CD4-positive, alpha-beta T cell treated with Interleukin-4 for 1 hour (primary cell): ENCODE data around the gene EP400.
"Not testable (repeated sequence)": the region's sequence is repeated elsewhere in the genome, so short reads cannot be mapped to it uniquely, and the experiment has no call there.

Source experiments
- DNase-seq, 2 donors: peaks; one replicate each; pipeline ENCODE4 v3.0.0-alpha.2; 2020 to 2022

The EP400 gene

DNA sequence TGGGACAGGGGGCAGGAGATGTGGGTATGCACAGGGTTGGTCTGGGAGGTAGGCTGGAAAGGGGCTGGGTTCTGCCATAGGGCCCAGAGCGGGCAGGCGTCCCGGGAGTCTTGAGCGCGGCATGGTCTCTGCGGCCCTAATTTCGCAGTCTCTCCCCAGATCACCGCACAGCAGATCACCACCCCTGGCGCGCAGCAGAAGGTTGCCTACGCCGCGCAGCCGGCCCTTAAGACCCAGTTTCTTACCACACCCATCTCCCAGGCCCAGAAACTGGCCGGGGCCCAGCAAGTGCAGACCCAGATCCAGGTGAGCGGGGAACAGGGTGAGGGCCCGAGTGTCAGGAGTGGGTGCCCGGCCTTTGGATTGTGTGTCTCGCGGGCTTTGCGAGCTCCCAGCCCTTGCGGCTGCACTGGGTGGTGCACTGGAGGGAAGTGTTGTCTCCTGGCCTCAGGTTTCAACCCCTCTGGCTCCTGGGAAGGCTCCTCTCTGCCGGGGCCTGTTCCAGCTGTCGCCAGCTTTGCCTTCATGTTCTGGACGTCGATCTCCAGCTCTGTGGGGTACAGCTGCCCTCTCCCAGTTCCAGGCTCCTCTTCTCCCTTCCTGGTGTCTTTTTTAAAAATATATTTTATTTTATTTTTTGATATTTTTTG is 119.7 kb downstream of the EP400 start:
- DNase-seq, result no peak

DNA sequence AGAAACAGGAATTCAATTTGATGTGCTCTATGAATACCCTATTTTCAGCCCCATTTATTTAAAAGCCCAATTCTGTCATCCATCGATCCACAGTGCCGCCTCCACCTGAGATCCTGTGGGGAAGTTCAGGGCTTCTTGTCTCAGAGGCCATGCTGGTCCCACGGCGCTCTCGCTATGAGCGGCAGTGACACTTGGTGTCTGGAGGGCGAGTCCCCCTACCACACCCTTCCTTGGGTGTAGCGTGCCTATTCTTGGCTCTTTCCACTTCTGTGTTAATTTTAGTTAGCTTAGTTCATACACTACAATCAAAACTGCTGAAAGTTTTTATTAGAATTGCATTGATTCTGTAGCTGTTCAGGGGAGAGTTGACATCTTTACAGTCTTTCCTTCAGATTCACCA is 120.6 kb downstream of the EP400 start:
- DNase-seq, result no peak

DNA sequence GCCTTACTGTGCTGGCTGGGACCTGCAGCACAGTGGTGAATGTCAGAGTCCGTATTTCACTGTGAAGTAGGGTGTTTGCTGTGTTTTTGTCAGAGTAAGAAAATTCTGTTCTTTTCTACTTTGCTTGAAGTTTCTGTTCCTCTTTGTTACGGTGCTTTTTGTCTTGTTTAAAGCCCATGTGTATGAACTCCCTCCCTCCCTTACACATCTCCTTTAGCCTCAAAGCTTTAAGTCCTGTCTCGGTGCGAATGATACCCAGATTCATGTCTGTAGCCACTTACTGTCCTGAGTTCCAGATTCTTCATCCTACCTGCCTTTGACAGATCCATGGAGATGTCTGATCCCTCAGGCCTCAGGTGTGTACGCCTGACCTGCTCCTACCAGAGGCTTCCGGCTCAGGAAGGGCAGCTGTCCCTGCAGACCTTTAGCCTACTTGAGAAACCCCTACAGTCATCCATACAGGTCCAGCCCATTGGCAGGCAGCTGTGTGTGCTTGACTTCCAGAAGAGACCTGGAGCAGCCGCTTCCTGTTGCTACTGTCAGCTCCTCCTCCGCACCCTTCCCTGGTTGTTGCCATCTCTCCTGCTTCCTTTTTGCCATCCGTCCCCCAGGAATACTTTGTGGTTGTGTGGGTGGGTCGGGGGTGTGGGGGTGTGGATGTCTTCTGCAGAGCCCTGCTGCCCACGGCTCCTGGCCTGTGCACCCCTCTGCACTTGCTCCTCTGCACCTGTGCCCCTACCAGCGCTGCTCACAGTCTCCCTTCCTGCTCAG is 121.5 kb downstream of the EP400 start:
- no peak for DNase-seq

DNA sequence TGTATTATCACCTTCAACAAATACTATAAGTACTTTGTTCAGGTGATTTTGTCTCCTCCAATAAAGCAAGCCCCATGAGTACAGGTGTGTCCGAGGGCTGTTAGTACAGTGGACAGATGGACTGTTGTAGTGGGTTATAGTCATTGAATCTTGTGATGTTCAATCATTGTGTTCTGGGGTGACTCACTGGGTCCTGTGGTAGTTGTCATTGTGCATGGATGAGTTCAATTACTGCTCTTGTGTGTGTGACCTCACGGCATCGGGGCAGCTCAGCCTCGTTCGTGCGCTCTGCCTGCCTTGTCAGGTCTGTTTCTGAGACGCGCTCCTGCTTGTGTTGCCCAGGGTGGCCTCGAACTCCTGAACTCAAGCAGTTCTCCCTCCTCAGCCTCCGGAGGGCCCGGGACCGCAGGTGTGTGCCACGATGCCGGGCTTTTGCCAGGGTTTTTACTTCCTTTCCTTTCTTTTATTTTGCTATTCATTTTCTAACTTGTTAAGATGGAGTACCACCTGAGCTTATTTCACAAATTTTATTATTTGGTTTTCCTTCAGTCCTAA is 122.2 kb downstream of the EP400 start:
- no peak for DNase-seq

DNA sequence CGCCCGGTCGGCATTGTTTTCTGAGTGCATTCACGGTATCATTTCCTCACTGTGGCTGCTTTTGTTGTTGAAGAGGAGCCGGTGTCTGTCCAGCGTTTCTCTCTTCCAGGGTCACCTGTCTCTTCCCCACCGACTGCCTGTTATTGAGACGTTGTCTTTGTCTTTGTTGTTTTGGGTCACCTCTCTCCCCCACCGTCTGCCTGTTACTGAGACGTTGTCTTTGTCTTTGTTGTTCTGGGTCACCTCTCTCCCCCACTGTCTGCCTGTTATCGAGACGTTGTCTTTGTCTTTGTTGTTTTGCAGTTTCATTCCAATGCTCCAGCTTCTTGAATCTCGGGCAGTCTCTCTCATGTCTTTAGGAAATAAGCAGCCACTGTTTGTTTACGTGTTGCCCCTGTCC is 124.5 kb downstream of the EP400 start:
- no peak for DNase-seq

DNA sequence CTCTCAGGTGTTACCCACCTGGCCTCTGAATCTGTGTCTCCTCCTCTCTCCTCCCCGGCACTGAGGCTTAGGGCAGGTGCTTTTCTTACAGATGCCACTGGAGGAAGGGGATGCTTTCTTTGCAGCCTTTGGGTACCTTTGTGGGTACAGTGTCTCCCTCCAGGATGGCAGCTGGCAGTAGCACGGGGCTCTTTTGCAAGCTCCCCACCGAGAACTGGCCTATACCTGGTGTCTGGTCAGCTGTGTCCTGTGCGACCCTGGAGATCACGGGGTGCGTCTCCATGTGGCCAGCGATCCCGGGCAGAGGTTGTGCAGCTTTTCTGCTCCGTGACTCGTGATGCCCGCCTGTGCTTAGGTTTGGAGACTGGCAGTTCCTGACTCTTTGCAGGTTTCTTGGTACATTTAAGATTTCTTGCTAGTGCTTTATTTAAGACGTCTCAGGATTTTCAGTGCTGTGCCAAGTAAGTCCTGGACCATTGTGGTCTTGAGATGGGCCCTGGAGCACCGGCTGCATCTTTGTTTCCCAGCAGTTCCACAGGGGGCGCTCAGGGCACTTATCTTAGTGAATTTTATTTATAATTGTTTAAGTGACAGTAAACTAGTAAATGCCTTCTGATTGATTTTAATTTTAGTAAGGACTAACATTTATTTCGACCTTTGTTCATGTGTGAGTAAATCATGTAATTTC is 125.4 kb downstream of the EP400 start:
- no peak for DNase-seq

DNA sequence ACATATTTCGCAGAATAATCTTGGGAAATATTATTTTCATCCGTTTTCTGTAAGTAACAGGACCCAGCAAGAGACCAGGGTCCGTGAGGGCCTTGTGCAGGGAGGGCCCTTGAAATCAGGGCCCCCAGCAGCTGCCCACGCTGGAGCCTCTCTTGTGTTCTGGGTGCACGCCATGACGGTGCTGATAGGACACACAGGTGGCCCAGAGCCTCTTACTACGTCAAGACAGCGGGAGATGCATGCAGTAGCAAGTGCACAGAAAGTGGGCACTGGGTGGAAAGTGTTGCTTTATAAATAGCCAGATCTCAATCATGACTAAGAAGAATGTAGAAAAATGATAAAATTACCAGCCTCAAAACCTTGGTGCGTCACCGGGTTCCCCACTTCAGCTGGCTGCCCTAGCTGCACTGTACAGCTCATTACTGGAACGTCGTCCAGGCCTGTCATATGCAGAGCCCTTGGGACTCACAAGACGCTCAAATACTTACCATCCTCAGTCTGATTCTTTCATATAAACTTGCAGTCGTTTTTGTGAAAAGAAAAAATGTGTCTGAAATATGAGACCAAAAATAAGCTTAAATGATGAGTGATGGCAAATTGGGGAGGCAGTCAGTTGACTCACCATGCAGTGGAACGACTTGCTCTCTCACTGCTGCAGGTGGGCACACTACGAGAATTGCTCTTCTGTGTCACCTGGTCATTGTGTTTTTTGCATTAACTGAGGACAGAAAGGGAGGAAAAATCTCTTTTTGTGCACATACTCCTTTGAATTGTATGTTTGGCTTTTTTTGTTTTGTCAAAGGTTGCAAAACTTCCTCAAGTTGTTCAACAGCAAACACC is 126.2 kb downstream of the EP400 start:
- no peak for DNase-seq

DNA sequence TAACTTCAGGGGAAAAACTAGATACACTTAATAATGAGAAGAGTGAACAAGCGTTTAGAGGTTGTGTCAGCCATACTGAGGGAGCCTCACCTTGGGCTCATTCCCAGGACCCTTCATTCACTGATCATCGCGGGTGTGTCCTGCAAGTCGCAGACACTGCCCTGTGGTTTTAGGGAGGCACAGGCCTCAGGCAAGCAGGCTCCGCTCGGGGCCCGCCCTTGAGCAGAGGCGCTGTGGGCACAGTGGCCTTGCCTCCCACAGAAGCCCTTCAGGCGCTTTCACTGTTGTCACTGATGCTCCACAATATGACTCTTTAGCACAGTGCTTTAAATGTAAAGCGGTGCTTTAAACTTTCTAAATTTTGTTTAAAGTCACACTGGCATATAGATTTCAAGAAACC is 127.0 kb downstream of the EP400 start:
- DNase-seq, result no peak

DNA sequence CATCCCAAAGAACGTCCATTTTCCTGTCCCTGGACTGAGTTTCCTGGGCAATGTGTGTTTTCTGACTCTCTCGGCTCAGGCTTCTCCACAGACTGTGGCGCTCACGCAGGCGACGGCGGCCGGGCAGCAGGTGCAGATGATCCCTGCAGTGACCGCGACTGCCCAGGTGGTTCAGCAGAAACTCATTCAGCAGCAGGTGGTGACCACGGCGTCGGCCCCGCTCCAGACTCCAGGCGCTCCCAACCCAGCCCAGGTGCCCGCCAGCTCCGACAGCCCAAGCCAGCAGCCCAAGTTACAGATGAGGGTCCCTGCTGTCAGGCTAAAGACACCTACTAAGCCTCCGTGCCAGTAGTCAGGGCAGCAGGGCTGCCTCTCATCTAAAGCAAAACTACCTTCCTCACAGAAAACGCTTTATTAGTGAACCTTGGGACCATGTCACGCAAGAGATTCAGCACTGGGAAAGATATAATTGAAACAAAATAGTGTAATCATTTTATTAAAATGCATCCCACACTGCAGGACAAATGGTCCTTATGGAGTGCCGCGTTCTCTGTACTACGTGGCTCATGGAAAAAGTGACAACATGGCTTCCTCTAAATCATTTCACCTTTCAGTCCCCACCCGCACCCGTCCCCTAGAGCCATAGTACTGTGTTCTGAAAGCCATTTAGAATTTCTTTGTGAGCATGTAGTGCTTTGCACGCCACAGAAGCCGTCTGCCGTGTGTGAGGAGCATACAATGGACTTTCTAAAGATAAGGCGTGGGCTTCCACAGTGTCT is 127.8 kb downstream of the EP400 start:
- DNase-seq, result no peak

DNA sequence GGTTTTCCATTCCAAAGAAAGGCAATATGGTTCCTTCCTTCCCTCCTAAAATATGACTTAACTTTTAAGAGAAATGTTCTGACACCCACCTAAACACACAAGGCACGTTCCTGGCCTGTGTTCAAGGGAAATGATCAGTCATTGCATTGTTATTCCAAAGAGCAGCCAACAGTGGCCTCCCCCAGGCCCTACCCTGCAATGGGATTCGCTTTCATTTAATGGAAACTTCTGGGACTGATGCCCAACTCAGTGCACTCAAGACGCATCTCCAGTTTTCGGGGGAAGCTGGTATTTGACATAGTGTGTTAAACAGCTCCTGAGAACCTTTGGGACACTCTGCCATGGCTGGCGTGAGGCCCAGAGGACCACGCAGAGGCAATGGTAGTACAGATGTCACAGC is 128.4 kb downstream of the EP400 start:
- DNase-seq, result no peak

DNA sequence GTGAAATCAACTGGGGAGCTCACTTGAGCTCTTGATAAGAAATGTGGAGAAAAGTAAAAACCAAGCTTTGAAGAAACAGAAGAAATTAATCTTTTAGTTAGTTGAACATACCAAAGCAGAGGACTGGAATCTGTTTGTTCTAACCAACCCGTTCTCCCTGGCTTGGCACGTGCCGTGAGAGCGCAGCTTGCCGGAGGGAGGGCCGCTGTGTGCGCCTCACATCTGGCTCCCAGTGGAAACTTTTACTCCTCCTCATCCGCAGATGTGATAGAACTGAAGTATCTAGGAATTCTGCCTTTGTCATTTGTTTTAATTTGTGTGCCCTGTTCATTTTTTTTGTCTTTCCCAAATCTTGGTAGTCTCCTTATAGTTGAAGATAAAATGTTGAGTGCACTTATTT is 129.5 kb downstream of the EP400 start:
- DNase-seq, result no peak

DNA sequence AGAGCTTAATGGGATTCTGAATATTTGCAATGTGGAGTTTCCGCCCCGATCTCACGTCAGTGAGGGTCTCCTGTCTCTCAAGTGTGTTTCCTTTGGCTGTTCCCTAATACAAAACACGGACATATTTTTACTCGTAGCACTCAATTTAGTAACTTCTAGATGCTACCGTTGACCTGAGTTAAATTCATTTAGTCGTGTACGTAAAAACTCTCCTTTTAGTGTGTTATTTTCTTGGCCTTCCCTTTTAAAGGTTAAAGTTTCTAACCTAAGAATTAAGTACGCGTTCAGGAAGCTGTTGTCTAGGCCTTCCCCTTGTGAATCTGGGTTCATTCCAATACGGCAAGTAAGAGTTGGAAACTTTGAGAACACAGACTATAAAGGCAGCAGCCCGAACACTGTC is 130.0 kb downstream of the EP400 start:
- DNase-seq, result no peak

DNA sequence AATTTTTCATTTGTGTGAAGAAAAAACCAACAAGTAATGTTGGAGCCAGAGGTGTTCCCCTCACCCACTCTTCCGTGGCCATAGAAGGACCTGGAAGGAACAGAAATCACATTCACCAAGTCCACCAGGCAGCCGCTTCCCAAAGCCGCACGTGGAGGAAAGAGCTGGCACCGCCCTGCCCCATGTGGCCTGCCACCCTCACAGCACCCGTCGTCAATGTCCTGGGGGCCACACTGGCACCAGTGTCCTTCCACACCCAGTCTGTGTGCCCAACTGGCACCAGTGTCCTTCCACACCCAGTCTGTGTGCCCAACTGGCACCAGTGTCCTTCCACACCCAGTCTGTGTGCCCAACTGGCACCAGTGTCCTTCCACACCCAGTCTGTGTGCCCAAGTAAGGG is 130.8 kb downstream of the EP400 start:
- DNase-seq, result not testable (repeated sequence)

DNA sequence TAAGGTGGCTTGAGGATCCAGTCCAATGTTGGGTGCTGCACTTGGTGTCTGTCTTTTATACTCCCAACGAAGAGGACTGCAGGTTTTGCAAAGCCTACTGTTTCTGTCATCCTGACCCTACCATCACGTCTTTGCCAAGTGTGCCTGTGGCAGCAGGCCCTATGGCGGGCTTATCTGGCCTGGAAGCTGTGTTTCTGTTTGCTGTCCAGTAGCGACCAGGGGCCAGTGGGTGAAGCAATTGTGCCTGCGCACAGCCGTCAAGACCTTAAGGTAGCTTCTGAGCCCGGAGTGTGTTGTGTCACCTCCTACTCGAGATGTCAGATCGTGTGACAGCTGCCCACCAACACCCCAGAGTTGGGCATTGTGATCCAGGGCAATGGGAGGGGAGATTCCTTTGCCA is 131.7 kb downstream of the EP400 start:
- no peak for DNase-seq

DNA sequence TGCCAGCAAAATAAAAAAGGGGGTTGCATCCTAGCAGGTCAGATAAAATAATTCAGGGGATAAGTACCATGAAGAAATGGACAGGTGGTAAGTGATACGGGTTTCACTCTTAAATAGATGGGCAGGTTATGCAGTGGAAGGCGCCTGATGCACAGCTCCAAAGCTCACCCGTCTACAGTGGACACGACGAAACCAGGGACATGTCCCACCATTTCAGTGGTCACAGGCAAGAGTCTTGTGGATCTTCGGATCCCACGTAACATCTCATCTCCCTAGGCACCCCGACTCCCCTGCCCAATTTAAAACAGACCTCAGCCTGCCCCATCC is 133.8 kb downstream of the EP400 start:
- DNase-seq, result no peak

DNA sequence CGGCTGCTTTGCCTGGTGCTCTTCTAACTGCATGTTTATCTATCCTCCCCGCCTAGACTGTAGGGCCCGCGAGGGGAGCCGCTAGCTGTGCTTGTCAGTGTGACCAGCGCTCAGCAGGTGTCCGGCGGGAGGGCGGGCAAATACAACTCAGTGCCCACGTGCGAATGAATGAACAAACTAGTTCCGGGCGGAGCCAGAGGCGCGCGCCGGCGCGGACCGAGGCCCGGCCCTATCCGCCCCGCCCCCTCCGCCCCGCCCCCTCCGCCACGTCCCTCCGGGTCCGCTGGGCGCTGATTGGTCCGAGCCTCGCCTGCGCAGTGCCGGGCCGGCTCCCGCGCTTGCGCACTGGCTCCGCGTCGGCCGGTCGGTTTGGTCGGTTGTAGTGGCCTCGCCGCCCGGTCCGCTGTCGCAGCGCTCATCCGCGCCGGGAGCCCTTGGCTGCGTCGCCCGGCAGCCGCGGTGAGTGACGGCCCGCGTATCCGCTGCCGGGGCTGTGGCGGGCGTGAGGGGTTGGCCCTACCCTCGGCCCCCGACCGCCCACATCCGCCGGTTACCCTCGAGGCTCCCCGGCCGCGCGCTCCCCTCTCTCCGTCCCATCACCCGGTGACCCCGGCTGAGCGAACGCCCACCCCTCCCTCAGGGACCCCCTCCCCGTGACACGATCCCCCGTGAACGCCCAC is 134.3 kb downstream of the EP400 start:
- DNase-seq, result peak; percentile 91 to 93

DNA sequence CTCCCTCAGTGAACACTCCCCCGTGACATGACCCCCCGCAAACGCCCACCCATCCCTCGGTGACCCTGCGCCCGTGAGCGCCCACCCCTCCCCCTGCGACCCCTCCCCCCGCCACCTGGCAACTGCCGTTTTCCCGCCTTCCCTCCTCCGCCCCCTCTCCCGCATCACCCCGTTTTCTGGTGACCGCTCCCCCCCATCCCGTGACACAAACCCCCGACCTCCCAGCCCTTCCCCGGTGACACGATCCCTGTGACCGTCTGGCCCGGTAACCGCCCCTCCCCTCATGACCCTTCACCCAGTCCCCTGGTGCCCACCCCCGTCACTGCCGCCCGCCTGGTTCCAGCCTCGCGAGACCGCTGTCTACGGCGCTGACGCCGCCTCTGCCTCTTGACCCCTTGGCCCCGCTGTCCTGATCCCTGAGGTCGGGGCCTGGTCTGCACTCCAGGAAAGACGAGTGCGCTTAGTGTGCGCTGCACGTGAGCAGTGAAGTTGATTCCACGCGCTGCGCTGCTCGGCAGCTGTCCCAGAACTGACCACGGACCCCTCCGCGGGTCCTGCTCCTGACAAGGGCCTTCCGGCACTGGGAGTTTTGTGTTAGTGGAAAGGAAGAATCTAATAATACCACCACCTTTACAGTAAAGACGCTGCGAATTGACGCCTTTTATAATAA is 135.0 kb downstream of the EP400 start:
- DNase-seq, result peak; percentile 55 to 63

DNA sequence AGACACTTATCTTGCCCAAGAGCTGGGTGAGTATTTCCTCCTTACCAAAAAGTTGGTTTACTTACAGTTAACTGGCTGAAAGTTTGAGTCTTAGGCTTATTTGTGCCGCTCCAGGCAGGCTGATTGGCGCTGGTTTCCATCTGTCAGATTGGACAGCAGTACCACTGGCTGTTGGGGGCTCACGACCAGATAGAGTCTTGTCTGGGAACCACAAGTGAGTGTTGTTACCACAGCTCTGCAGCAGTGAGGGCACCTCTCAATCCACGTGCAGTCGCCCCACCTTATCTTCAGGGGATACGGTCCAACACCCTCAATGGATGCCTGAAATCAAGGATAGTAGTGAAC is 135.5 kb downstream of the EP400 start:
- DNase-seq, result no peak

DNA sequence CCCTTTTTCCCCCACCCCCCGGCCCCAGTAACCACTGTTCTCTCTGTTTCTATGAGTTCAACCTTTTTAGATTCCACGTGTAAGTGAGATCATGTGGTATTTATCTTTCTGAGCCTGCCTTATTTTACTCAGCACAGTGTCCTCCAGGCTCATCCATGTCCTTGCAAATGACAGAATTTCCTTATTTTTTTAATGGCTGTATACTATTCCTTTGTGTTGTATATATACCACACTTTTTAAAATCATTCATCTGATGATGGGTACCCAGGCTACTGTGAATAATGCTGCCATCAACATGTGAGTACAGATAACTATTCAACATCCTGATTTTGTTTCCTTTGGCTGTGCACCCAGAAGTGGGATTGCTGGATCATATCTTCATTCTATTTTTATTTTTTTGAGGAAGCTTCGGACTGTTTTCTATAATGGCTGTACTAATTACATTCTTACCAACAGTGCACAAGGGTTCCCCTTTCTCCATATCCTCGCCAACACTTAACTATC is 139.7 kb downstream of the EP400 start:
- no peak for DNase-seq

DNA sequence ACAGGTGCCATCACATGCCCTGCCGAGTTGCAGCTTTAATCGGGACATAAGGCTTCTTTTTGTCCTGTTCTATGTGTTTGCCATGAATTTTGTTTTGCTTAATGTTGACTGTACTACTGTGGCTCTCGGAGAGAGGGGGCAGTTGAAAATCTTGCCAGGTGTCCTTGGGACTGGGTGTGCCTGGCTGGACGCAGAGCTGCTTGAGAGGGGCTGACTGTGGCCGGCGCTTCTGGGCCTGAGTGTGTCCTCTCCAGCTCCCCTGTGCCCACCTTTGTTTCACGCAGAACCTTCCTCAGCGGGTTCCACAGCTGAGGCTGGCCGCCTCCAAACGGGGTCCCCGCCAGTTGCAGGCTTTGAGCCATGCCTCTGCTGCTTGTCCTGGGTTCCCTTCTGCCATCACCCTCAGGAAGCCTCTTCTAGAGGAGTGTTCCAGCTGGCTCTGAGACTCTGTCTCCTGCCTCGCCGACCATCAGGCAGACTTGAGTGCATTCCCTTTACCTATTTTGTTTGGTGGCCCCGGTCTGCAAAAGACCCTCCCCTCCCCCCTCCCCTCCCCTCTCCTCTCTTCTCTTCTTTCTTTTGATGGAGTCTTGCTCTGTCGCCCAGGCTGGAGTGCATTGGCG is 144.6 kb downstream of the EP400 start:
- DNase-seq, result no peak
